Forelimb muscle (tissue), 1 donor: ENCODE results near the gene DMXL1. TPM values are rescaled to one million over a fixed set of nuclear protein-coding genes. Genes with fewer than 3 reads are reported as not detected.

Experiments used
- DNase-seq: peaks from one replicate; pipeline ENCODE4 v3.0.0-alpha.2; 2013; ENCODE audit warnings: low read depth
- polyA plus RNA-seq: library from polyadenylated mRNA; unstranded; fragments of 120-200 nt; gene quantifications from one replicate; pipeline ENCODE4 v1.2.1, GENCODE V29; 2013; ENCODE audit not compliant: insufficient read length

DMXL1 gene
- polyA plus RNA-seq, 1 donor = 22.0 TPM

DNA sequence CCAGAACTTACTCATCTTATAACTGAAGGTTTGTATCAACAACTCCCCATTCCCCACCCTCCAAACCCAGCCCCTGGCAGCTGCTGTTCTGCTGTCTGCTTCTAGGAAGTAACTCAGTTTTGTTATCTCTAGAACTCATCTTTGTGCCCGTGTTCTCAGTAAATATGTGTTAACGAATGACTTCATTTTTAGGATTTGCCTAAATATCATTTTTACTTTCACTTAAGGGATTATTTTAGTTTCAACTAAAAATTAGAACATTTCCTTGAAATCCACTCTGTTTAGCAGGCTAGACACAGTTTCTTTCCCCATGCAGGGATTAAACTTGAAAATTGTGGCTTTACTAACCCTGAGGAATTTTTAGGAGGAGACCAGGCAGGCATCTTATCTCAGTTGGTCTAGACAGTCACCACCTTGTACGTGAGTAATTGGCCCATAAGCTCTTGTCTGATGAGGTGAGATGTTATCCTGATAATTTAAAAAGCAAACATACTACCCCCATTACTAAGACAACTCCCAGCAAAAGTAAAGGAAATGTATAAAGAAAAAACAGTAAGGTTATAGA, 216.7 kb downstream of the DMXL1 start:
- no peak for DNase-seq

DNA sequence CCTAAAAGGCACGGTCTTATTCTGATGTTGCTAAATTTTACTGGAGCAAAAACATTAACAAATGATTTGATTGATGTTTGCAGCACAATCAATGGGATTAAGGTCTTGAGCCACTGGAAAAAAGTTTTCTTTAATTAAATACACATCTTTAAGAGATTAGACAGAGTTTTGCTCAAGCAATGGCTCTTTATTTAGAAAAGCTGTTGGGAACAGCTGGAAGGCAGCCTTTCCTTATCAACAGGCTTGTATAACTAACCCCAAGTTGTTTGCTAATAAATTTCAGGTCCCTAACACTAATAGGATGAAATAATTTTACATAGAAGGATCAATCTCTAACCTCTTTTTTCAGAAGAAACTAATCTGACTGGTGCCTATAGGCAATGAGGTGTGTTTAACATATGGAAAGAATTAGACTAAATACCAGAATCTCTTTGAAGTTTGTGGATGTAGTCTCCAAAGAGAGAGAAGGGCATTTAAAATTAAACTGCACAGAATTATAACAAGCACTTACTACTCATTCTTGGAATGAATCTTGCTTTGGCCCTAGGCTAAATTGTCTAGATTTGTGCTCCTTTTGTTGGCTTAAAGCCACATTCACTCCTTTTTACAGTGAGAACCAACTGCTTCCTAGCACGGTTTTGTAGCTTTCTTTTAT, 217.6 kb downstream of the DMXL1 start:
- DNase-seq = no peak

DNA sequence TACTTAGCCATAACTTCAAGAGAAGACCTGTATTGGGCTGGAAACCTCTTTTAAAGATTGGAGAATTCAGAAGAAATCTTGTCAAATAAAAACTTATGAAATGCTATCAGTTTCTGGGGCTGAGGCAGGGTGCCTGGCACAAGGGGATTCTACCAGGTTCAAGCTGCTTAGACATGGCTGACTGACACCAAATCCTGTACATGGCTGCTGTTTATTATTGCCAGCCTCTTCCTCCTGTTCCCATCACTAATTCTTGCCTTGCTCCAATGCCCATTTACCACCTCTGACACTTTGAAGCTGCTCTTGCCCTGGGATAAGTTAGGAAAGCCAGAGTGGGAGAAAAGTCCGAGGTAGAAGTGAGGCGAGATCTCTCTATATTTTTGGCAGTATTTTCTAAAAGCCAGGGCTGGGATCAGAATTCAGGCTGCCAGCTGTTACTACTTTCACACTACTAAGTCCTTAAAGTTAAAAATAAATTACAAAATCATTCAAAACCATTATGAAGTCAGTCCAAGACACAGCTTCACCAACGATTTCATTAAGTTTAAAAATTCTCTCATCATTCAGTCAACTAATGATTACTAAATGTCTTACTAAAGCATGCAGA, 218.7 kb downstream of the DMXL1 start:
- DNase-seq = no peak

DNA sequence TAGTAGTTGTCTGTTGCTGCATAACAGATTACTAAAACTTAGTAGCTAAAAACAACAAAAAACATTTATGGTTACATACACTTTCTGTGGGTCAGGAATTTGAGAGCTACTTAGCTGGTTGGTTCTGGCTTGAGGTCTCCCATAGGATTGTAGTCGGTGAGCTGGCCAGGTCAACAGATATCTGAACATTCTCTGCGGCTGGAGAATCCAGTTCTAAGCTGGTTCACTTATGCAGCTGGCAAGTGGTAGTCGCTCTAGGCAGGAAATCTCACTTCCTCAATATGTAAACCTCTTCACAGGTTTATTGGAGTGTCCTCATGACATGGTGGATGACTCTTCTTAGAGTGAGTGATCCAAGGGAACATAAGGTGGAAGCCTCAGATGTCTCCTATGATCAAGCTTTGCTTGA, 219.3 kb downstream of the DMXL1 start:
- DNase-seq = no peak

DNA sequence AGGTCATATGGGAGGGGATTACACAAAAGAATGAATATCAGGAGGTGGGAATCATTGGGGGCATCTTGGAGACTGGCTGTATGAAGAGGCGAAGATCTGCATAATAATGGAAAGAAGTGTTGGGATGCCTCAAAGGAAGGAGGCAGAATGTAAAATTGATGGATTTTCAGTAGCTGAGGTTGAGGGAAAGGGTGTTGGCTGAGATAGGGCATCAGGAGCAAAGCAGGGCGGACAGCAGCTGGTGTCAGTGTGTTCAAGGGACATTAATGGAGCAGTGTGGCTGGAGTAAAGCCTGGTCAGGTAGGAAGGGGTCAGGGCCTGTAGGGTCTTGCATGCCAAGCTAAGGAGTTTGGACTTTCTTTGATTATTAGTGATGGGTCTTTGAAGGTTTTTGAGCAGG, 219.7 kb downstream of the DMXL1 start:
- DNase-seq = no peak

DNA sequence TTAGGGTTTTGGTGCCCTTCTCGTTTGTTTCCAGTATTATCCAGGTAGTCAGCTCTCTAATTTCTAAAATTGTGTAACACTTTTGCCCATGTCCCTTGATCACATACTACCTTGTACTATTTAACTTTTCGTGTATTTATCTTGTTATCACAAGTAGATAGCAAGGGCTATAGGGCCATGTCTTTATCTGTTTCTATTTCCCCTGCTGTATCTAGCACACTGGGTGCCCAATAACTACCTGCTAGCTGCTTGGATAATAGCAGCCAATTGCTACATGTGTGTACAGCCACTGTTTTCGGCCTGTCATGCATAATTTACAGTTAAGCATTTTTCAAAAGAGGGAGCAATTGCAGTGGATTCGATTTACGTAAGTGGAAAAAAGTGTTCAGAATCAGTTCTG, 220.2 kb downstream of the DMXL1 start:
- DNase-seq = no peak

DNA sequence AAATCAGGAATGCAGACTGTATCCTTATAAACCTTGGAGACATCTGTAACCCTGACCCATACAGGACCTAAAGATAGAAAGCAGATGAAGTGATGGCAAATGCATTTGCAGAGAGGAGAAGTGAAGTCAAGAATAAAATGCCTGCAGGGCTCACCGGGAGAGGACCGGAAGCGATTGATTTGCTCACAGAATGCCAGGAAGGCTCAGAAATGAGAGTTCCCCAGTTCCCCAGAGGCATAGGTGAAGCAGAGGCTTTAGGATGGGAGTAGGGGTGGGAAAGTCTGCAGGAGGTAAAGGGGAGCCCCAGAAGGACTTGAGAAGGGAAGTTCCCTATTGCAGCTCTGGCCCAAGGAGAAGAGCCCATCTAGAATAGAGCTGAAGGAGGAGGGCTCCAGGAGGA, 221.0 kb downstream of the DMXL1 start:
- DNase-seq = no peak

DNA sequence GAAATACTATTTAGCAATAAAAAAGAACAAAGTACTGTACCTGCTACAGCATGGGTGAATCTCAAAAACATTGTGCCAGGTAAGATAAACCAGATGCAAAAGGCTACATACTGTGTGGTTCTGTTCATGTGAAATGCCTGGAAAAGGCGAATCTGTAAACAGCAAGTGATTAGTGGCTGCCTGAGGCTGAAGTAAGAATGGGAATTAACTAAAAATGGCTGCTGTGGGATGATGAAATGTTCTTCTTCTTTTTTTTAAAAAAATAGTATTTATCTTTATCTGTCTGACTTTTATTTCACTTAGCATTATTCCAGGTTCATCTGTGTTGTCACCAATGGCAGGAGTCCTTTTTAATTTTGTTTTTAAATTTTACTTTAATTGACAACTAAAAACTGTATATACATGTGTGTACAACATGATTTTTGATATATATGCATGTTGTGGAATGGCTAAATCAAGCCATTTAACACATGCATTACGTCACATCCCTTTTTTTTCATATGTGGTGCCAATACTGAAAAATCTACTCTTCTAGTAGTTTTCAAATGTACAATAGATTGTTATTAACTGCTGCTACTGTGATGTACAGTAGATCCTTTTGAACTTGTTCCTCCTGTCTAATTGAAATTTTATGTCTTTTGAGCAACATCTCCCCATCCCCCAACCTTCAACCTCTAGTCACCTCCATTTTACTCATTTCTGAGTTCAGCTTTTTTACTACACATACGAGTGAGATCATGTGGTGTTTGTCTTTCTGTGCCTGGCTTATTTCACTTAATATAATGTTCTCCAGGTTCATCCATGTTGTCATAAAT, 222.0 kb downstream of the DMXL1 start:
- no peak for DNase-seq

DNA sequence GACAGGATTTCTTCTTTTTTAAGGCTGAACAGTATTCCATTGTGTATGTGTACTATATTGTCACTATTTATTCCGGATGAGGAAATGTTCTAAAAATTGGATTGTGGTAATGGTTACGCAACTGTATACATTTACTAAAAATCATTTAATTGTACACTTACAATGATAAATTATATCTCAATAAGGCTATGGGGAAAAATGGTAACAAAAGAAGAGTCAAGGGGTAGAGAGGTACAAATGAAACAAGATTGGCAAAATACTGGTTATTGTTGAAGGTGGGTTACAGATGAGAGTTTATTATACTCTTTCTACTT, 222.6 kb downstream of the DMXL1 start:
- DNase-seq = no peak

Other genes with a start within 250 kb of the DMXL1 start
- 7.8 TPM for gene DTWD2, start 82.5 kb upstream of the DMXL1 start, polyA plus RNA-seq